OCI-LY1 (cell line): ENCODE measurements around the gene ATP1B1.
"Not testable (repeated sequence)": the region's sequence is repeated elsewhere in the genome, so short reads cannot be mapped to it uniquely, and the experiment has no call there.

Experiments
- EZH2 ChIP-seq: fragments of 200-600 bp; sonication (generic), shearing (Covaris generic); IDR thresholded peaks from 2 replicates; pipeline ENCODE4 v1.8.0; 2017; ENCODE audit warnings: borderline replicate concordance, mixed run types, mild to moderate bottlenecking, antibody characterized with exemption, low read length, moderate library complexity, mixed read lengths
- TF ChIP-seq, protein P1 (sequence below): fragments of 200-600 bp; sonication (generic), shearing (Covaris generic); IDR thresholded peaks from 2 replicates; pipeline ENCODE4 v1.5.1; 2017; ENCODE audit warnings: mild to moderate bottlenecking, antibody characterized with exemption, low read length, moderate library complexity, mixed read lengths

DNA sequence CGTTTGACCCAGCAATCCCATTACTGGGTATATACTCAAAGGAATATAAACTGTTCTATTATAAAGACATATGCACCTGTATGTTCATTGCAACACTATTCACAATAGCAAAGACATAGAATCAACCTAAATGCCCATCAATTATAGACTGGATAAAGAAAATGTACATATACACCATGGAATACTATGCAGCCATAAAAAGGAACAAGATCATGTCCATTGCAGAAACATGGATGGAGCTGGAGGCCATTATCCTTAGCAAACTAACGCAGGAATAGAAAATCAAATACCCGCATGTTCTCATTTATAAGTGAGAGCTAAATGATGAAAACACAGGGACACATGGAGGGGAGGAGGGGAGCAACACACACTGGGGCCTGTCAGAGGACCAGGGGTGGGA, 72.9 kb downstream of the ATP1B1 start:
- TF ChIP-seq, protein P1, sequence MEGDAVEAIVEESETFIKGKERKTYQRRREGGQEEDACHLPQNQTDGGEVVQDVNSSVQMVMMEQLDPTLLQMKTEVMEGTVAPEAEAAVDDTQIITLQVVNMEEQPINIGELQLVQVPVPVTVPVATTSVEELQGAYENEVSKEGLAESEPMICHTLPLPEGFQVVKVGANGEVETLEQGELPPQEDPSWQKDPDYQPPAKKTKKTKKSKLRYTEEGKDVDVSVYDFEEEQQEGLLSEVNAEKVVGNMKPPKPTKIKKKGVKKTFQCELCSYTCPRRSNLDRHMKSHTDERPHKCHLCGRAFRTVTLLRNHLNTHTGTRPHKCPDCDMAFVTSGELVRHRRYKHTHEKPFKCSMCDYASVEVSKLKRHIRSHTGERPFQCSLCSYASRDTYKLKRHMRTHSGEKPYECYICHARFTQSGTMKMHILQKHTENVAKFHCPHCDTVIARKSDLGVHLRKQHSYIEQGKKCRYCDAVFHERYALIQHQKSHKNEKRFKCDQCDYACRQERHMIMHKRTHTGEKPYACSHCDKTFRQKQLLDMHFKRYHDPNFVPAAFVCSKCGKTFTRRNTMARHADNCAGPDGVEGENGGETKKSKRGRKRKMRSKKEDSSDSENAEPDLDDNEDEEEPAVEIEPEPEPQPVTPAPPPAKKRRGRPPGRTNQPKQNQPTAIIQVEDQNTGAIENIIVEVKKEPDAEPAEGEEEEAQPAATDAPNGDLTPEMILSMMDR, result not testable (repeated sequence)
- TF ChIP-seq EZH2, result not testable (repeated sequence)
